ENCODE results near the gene CFAP74.

CFAP74 gene, protein sequence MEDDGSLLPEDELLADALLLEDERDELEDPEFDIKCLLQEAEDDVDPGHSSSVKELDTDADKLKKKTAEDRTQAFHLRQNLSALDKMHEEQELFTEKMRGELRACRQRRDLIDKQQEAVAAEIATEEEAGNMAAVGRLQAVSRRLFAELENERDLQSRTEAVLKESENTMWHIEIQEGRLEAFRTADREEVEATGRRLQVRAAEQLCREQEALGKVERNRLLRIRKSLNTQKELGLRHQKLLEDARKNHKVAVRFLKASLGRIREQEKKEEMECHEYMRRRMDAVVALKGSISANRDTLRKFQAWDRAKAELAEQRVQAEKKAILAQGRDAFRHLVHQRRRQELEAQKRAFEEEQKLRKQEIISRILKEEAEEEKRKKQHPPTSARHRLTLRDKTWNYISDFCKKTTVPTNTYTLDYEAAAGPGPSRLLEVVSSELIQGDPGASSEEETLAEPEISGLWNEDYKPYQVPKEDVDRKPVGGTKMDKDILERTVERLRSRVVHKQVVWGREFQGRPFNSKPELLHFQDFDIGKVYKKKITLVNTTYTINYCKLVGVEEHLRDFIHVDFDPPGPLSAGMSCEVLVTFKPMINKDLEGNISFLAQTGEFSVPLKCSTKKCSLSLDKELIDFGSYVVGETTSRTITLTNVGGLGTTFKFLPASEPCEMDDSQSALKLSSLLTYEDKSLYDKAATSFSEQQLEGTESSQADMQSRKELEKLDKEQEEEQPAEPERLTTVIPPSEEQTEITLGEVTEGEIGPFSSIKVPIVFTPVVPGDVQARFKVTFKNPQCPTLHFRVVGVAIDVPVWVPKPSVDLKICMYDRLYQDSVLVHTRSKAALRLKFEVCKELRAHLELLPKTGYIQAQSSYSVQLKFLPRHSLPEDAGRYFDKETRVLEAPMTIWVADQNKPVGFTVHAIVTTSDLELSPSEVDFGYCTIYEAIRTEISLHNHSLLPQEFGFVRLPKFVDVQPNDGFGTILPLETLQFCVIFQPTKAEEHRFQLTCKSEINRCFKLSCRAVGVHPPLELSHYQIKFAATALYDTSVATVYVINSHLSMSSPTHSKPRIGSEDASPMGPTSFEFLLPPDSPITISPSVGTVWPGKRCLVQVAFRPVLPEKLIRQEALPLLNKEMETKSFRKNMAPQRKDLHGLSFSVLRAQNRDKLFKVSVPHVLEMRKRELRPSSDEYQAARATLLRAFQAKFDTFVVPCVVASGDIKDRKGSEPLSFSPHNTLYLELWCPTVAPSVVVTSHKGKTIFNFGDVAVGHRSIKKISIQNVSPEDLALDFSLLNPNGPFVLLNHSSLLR (N-terminal part only)

DNA sequence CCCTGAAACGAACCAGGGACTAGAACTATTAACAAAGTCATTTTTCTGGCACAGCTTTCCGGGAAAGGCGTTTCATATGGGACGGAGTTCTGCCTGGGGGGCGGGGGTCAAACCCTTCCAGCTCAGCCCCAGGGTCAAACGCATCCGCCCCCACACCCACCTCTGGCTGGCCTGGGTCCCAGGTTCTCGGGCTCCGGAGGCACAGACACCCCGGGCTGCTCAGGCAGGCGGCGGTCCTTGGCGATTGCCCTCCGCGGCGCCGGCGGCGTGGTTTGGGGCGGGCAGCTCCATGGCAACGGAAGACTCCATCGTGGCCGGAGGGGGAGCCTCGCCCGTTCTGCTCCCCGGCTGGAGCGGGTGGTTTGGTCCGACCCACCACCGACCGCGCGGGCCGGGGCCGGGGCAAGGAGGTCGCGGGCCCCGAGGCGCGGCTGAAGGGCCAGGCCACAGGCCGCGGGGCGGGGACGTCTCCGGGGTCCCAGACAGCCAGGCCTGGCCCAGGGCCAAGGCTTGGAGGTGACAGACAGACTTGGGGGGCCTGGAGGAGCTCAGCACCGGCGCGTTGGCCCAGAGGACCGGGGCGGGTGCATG, at the start of gene CFAP74:
Gene CFAP74 (minus strand): TSS at position 246 of the 591 bp plus-strand sequence. CDS start 12,830 bp downstream, outside the sequence.
- FAIRE-seq = no peak

DNA sequence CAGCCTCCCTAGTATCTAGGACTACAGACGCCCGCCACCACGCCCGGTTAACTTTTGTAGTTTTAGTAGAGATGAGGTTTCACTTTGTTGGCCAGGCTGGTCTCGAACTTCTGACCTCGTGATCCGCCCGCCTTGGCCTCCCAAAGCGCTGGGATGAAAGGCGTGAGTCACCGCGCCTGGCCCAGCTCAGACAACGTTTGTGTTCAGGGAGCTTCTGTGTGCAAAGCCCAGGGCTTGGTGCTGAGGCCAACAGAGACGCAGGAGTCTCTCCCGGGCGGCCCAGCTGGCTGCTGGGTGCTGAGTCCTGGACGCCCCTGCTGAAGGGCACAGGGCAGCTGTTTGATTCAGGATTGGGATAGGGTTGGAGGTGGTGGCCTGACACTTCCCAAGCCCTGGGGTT, 49.6 kb upstream of the CFAP74 start:
- FAIRE-seq = no peak

DNA sequence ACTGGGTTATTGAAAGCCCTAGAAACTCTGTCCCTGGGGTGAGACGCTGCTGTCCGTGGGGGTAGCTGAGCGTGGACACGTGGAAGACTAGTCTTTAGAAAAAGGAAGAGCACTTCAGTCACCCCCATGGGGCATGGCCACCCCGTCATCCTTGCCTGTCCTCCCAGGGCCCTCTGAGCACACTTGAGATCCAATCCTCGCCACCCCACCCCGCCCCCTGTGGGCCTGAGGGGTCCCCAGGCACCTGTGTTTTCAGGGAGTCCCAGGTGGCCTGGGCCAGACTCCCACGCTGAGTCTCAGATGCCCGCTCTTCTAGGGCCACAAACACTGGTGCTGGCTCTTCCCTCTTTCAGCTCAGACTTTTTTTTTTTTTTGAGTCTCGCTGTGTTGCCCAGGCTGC, 49.2 kb upstream of the CFAP74 start:
- no peak for FAIRE-seq

DNA sequence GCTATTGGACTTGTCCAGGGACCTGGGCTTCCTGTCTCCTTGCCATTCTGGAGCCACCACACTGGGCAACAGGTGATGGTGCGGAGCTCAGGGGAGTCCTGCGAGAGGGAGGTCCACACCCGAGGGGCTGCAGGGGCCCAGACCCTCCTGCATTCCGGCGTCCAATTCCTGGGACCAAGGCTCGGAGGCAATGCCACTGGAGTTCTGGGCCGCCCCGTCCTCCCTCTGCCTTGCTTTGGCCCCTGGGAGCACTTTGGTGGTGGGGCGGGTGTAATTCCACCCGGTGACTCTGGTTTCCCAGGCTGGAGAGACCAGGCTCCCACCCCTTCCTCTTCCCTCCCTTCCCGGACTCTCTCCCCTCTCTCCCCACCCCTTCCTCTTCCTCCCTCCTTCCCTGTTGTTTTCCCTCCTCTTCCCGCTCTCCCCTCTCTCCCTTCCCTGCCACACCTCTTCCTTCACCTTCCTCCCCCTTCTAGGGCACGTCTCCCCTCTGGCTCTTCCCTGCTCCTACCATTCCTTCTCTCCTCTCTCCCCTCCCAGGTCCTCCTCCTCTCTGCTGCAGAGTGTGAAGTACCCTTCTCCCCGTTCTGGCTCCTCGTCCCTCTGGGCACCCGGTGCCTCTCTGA, 48.6 kb upstream of the CFAP74 start:
- no peak for FAIRE-seq

DNA sequence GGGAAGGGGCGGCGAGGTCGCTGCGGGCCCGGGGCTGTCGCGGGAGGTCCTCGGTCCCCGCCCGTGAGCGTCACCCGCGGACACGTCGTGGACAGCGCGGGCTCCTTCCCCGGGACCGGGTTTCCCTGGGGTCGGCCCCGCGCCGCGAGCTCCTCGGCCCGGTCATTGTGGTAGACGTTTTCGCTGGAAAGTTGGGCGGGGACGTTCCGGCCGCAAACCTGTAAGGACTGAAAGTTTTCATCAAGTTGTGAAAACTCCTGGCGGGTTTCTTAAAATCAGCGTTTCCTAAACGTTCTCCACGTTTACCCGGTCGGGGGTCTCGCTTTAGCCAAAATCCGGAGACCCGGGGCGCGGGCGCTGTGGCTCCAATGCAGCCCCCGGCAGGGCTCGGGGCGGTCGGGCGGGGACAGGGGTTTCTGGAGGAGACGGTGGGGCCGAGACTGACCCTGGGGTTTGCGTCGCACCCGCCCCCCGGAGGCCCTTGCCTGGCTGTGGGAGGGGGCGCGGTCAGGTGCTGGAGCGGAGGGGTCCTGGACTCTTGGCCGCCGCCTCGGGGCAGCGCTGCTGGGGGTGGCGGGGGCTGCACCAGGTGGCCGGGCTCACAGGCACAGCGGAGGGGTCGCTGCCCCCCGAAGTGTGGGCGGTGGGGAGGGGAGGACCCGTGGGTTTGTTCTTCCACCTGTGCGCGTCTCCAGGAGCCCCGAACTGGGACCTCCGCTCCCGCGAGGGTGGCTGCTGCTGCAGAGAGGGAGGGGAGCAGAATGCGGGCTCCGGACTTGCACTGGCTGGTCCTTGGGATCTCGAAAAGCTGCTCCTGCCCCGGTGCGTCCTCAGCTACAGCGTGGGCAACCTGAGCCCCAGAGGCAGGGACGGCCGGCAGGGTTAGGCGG, 47.5 kb upstream of the CFAP74 start:
- FAIRE-seq = no peak

DNA sequence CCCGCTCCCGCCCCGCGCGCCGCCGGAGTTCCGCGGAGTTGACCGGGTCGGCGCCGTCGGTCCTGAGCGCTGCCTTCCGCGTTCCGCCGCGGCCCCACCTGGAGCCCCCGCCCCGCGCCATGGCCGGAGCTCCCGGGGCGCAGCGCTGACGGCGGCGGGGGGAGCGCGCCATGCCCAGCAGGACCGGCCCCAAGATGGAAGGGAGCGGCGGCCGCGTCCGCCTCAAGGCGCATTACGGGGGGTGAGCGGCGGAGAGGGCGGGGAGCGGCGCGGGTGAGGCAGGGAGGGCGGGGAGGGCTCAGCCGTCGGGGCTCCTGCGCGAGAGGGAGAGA, 46.8 kb upstream of the CFAP74 start:
- FAIRE-seq = no peak

DNA sequence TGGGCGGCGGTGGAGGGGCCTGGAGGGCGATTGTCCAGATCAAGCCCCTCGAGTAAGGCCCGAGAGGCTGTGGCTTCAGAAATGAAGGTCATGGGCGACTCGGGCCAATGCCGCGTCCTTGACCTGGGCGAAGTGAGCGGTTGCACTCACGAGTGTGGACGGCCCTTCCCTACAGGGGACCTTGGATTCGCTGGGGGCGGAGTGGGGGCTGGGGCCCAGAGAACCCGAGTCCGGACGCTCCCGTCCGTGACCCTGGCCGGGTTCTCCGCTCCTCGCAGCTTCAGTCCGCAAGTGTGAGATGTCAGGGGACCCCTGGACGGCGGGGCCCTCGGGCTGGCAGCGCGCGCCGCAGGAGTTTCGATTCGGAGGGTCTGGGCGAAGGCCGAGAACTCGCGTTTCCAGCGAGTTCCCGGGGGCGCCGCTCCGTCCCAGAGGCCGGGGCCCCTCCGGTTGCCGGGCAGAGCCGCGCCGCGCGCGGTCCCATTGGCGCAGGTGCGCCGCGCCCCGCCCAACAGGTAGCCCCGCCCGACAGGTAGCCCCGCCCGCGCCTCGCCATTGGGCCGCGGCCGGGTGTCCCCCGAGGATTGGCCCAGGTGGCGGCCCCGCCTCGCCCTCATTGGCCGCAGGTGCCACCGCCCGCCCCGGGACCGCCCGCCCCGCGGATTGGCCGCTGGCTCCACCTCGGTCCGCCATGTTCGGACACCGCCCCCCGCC, 46.3 kb upstream of the CFAP74 start, which contains the start of gene PRKCZ:
Gene PRKCZ (plus strand): TSS at position 694 of the 714 bp plus-strand sequence. CDS start 220 bp downstream, outside the sequence.
- no peak for FAIRE-seq

DNA sequence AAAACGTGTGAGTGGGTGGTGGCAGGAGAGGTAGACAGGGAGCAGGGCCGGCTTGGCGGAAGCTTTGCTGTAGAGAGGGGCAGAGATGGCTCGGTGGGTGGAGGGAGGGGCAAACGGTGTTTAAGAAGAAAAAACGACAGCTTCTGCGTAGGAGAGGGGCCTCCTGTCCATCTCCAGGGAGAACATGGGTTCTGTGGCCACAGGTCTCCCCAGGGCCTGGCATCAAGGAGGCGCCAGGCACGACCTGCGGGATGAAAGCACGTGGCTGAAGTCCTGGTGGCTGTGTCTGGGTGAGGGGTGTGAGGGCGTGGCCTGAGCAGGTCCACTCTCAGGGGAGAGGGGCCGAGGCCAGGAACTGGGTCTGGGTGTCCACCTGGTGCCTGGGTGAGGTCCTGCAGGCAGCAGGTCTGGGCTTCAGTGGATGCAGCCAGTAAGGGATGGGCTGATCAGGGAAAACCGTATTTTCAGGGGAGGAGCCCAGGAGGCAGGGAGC, 45.7 kb upstream of the CFAP74 start:
- FAIRE-seq = no peak

DNA sequence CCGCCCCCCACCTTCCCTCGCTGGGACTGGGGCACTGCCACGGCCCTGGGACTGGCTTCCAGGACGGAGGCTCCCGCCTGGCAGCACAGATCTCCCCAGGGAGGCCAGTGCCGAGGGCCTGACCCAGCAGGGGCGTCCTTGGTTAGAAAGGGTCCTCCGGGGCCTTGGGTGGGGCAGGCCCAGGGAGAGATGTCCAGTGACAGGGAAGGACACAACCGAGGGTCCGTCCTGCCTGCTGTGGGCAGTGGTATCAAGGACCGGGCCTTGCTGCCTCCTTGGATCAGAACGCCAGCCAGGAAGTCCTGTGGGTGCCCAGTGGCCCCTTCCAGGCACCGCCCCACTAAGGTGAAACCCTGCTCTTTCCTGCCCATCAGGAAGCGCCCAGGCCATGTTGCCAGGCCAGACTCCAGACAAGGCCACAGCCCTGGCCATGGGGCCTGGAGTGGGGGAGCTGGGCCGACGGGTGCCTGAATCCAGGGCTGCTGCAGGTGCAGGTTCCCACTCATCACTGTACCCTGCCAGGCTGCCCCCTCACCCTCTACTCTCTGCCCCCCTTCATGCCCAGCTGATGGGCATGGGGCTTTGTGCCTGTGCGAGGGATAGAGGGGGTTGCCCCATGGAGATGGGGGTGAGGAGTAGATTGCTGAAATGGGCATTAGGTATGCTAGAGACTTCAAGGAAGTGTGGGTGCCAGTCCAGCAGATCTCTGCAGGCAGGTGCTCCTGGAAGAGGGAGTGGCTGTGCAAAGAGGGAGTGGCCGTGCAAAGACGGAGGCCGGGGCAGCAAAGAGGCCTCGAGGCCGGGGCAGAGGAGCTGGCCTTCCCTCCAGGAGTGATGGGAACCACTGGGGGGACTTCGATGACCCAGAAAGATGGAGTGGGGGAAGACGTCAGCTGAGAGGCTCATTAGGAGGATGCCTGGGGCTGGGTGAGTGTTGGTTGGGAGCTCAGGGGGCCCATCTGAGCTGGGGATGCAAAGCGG, 44.5 kb upstream of the CFAP74 start:
- no peak for FAIRE-seq

DNA sequence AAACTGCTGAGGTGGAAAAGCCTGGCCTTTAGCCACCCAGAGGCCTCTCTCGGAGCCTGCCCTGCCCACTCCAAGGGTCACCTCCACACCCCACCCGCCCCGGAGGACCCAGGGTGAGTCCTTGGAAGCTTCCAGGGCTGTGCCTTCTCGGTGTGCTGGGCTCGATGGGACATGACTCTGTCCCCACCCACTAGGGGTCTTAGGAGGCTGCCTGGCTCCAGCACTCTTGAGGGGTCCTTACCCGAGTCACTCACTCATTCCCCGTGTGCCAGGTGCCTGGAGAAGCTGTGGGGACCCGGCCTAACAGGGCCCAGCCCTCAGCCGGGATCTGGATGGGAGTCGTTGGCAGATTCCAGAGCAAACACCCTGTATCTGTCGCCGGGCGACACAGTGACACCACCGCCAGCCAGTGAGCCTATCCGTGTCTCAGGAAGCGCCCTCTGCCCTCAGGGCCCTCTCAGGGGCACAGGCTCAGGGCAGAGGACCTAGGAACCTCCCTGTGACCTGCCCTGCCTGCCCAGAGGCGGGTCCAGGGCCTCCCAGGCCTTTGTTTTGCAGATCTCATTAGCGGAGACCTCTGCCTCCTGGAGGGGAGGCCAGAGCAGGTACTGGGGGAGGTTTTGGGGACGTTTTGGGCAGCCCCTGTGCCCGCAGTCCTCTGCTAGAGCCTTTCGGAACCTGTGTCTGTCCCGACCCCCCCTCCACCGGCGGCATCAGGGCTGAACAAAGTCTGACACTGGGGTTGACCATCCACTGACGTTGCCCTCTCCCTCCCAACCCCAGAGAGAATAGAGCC, 43.6 kb upstream of the CFAP74 start:
- no peak for FAIRE-seq

DNA sequence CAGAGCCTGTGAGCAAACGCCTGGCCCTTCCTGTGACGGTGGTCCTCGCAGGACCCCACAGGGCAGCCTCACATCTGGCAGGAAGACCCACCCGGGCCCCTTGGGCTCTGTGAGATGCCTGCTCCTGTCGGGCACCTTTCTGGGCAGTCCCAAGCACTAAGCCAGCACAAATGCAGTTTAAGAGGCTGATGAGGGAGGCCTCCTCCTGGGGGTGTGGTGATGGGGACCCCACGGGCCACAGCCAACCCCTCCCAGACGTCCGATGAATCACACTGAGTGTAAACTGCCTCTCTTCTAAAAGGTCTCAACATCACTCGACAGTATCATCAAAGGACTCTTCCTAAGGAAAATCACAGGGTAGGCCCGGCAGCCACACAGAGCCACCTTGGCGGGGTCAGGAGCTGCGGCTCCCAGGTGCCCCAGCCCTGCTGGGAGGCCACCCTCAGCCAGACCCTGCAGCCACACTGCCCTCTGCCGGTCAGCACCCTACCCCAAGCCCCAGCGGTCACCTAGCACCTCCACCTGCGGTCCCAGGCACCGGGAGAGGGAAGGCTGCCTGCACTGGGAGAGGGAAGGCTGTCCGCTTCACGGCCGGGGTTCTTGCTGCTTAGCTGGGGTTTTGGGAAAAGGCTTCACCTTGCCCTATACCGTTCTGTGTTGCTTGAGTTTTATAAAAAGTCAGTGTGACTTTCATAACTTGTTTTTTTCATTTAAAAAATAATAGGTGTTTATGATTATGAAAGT, 42.8 kb upstream of the CFAP74 start:
- no peak for FAIRE-seq

DNA sequence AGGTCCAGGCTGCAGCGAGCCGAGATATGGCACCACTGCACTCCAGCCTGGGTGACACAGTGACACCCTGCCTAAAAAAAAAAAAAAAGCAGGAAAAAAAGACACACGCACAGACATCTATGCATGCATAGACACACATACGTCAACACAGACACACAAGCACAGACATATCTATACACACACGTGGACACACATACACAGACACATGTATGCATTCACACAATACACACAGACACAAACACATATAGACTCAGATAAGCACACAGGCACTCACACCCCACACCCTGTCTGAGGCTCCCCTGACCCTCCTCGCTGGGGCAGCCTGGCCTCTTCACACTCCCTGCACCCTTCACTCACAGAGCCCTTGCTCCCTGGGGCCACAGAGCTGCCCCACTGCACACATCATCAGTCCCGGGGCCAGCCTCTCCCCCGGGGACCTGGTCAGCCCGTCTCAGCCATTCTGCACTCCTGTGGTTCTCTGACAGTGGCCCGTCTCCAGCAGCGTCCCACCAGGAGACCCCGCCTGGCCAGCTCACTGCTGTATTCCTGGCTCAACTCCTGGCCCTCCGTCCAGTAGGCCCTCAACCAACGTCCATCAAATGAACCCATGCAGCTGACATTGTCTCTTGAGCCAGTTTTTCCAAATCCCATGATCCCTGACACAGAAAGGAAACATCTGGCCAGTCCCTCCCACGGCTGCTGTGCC, 42.0 kb upstream of the CFAP74 start:
- no peak for FAIRE-seq

DNA sequence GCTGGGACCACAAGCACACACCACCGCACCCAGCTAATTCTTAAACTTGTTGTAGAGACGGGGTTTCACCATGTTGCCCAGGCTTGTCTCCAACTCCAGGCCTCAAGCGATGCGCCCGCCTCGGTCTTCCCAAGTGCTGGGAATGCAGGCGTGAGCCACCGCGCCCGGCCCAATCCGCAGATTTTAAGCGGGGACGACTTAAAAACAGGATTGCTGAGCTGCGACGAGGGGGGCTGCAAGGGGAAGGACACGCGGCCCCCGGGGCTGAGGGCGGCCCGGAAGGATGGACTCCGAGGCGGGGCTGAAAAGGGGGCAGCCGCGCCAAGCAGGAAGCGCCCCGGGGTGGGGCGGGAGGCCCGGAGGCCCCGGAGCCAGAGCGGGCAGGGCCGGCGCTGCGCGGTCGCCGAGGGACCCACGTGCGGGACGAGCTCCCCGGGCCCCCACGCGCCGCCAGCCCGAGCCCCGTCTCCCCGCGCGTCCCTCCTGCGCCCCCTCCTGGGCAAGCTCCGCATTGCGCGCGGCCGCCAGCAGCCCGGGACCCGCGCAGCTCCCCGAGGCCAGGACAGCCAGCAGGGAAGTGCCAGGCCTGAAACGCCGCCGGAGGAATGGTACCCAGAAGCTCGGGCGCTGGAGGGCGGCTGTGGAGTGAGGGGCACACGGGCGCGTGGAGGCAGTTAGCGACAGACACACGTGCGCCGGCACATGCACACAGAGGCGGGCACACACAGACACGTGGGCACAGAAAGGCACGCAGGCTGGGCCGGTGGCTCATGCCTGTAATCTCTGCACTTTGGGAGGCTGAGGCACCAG, 41.1 kb upstream of the CFAP74 start:
- FAIRE-seq = no peak

DNA sequence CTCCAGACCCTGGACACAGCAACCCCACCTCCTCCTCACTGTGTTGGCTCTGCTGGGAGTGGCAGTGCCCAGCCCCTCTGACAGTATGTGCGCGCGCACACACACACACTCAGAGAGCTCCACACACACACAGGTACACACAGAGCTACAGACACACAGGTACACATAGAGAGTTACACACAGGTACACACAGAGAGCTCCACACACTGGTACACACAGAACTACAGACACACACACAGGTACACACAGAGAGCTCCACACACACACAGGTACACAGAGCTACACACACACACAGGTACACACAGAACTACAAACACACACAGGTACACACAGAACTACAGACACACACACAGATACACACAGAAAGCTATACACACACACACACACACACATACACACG, 40.3 kb upstream of the CFAP74 start:
- FAIRE-seq = no peak

Measured in colon (tissue), 2 donors.